GM12878 (cell line): ENCODE measurements around the gene NFKB2. TPM values are rescaled to one million over a fixed set of nuclear protein-coding genes. Genes with fewer than 3 reads are reported as not detected.

Experiments used
- ATAC-seq: fragments of 200-7000 bp; cut with Tn5 transposase; 3 replicates; pipeline ENCODE4 v1.9.1; 2020; ENCODE audit warnings: mild to moderate bottlenecking, moderate library complexity
- BruUV-seq: library from RNA; stranded (reverse); fragments of 400-500 nt; replicated peaks from 2 replicates; lab custom pipeline; 2021; lab: Mats Ljungman, UMichigan
- CTCF ChIA-PET: fragments of 300-600 bp; sonication (Branson Sonifier 250); formaldehyde crosslinking; extraction: SDS; loops from one replicate; lab custom pipeline; 2021; ENCODE audit warnings: inconsistent platforms; lab: Yijun Ruan, JAX
- POLR2A ChIA-PET: fragments of 350-600 bp; formaldehyde crosslinking; extraction: SDS; loops from one replicate; lab custom pipeline; 2021; ENCODE audit warnings: inconsistent platforms; lab: Charles Lee
- RAD21 ChIA-PET: fragments of 300-600 bp; sonication (Branson Sonifier 250); formaldehyde crosslinking; loops from one replicate; lab custom pipeline; 2023; ENCODE audit warnings: antibody characterized with exemption; ENCODE audit not compliant: unreplicated experiment; lab: Charles Lee
- SMC1A ChIA-PET: fragments of 300-600 bp; sonication (Branson Sonifier 250); formaldehyde crosslinking; loops from one replicate; lab custom pipeline; 2023; ENCODE audit not compliant: unreplicated experiment, uncharacterized antibody; lab: Charles Lee
- DNase-seq: peaks from one replicate; pipeline ENCODE4 v3.0.0-alpha.2; 2011; ENCODE audit warnings: low read depth, low spot score
- FAIRE-seq: peaks from 3 replicates; lab custom pipeline; 2011; peaks lifted over from hg19 to GRCh38; lab: Jason Lieb, UNC
- H2AFZ ChIP-seq: 2 replicates; pipeline ENCODE4 v1.6.0; 2011; ENCODE audit warnings: low read depth, low read length, control low read depth; ENCODE audit not compliant: control insufficient read depth
- H3K27ac ChIP-seq: 2 replicates; pipeline ENCODE4 v1.5.1; 2011; ENCODE audit warnings: control low read depth; ENCODE audit not compliant: control insufficient read depth, insufficient read depth
- H3K27me3 ChIP-seq, 2 experiments: replicated peaks in 1 of 2; 2 replicates each; pipeline versions ENCODE4 v1.6.0 to v1.6.1; 2011; ENCODE audit warnings: low read length in 1 of 2; ENCODE audit not compliant: control insufficient read depth in 2 of 2, insufficient read depth in 2 of 2
- H3K36me3 ChIP-seq, 2 experiments: 2 replicates each; pipeline ENCODE4 v1.5.1; 2011; ENCODE audit warnings: low read length in 1 of 2; ENCODE audit not compliant: control insufficient read depth in 2 of 2, insufficient read depth in 2 of 2
- H3K4me1 ChIP-seq: 2 replicates; pipeline ENCODE4 v1.6.1; 2011; ENCODE audit warnings: mild to moderate bottlenecking, low read length, moderate library complexity, mixed read lengths; ENCODE audit not compliant: control insufficient read depth, insufficient read depth
- H3K4me2 ChIP-seq: 2 replicates; pipeline ENCODE4 v1.6.0; 2011; ENCODE audit warnings: control low read depth; ENCODE audit not compliant: control insufficient read depth, insufficient read depth
- H3K4me3 ChIP-seq: fragments of 200-600 bp; sonication (generic); 2 replicates; pipeline ENCODE4 v1.5.1; 2016
- H3K79me2 ChIP-seq: 2 replicates; pipeline ENCODE4 v1.6.0; 2011; ENCODE audit warnings: low read length; ENCODE audit not compliant: control insufficient read depth, insufficient read depth
- H3K9ac ChIP-seq: 2 replicates; pipeline ENCODE4 v1.8.0; 2011; ENCODE audit warnings: low read length, control low read depth, mixed read lengths; ENCODE audit not compliant: control insufficient read depth, insufficient read depth
- H3K9me3 ChIP-seq: replicated peaks from 3 replicates; pipeline ENCODE4 v1.5.1; 2011; ENCODE audit warnings: mild to moderate bottlenecking, low read length; ENCODE audit not compliant: control insufficient read depth, insufficient read depth
- H4K20me1 ChIP-seq: 2 replicates; pipeline ENCODE4 v1.6.0; 2011; ENCODE audit not compliant: control insufficient read depth, insufficient read depth
- CHD1 ChIP-seq: IDR thresholded peaks from 2 replicates; pipeline ENCODE4 v1.6.1; 2012; ENCODE audit warnings: low read depth, low read length, improper control_type of control experiment
- CHD2 ChIP-seq: IDR thresholded peaks from 2 replicates; pipeline ENCODE4 v1.6.1; 2011; ENCODE audit warnings: low read depth, low read length, improper control_type of control experiment, borderline replicate concordance
- WGBS: methylation state at CpG from one replicate; pipeline ENCODE4 v1.1.6; 2016; ENCODE audit warnings: low lambda C conversion rate; ENCODE audit not compliant: insufficient replicate concordance, insufficient coverage; ENCODE audit errors: missing lambda C conversion rate; 5-methylcytosine and 5-hydroxymethylcytosine counted together
- in situ Hi-C: fragments of 300-500 bp; cut with MboI; formaldehyde crosslinking; loops from 9 replicates; pipeline ENCODE4 v1.14.3; 2018; ENCODE audit warnings: mixed read lengths
- intact Hi-C: fragments of 100-400 bp; cut with micrococcal nuclease; formaldehyde crosslinking; loops from one replicate; pipeline ENCODE4 v1.14.2; 2022; ENCODE audit not compliant: unreplicated experiment
- polyA plus RNA-seq, 11 experiments: library from polyadenylated mRNA; depleted of rRNA in 4 of 11; unstranded in 6 of 11; stranded (reverse) in 5 of 11; fragments of >200 nt; fragmentation: Nextera tagmentation in 4 of 11; fragmentation: Illumina TruSeq in 1 of 11; extraction: Ambion mirVana in 4 of 11; extraction: Trizol in 1 of 11; gene quantifications; 1 replicate in 1 of 11; 2 replicates in 10 of 11; pipeline versions ENCODE4 v1.2.1 to v1.2.3, GENCODE V29; 2011 to 2016; ENCODE audit warnings: inconsistent platforms in 2 of 11, missing spikeins in 2 of 11, low read depth in 1 of 11
- total RNA-seq, 4 experiments: library from RNA; depleted of rRNA in 3 of 4; stranded (reverse); fragments of >200 nt in 3 of 4; fragmentation: Illumina TruSeq in 1 of 4; extraction: Trizol in 1 of 4; gene quantifications; 2 replicates each; pipeline versions ENCODE4 v1.2.1 to v1.2.3, GENCODE V29; 2013 to 2021

NFKB2 gene
- total and polyA plus RNA-seq, 10 of the 15 experiments (the other 5 are each of a cell fraction or from before 2014, with no cell fraction given), result 0.56 to 144 (median 49.4) TPM

- RAD21 ChIA-PET, result interaction anchor here (0.7 to 5.8 kb wide), 9 partner anchors 11 to 229 kb away, joined by 3 to 33 read pairs (median 5); partner anchors contain the start of gene FBXL15
- no peak overlapping the region for H2AFZ ChIP-seq
- no peak for DNase-seq
- H3K9me3 ChIP-seq, result no peaks in the 10 kb centered on the region; the same call in 2 of the 3 replicates
- H4K20me1 ChIP-seq, result peaks cover 4% of the 10 kb centered on the region; the same call in 1 of the 2 replicates
- intact Hi-C loops (loop anchor here (2.0 to 10.0 kb wide), 2 partner anchors 168 to 246 kb away; partner anchors contain the start of gene TRIM8), in situ Hi-C loops (no loop called here)
- H3K27me3 ChIP-seq, result no peaks in the 10 kb centered on the region
- no peak for FAIRE-seq
- ATAC-seq, result no peak
- SMC1A ChIA-PET, result interaction anchor here (0.7 to 3.5 kb wide), 10 partner anchors 12 to 168 kb away, joined by 3 to 15 read pairs (median 4); partner anchors contain the start of gene FBXL15
- H3K4me3 ChIP-seq, result peak overlapping the region; percentile 67
- no peak overlapping the region; the same call in 1 of the 2 replicates for H3K27ac ChIP-seq
- peaks cover 20% of the 10 kb centered on the region for H3K4me1 ChIP-seq
- peaks cover 55% of the 10 kb centered on the region for H3K79me2 ChIP-seq
- H3K4me2 ChIP-seq, result peak overlapping the region; percentile 90
- TF ChIP-seq CHD2 (no peak), CHD1 (no peak)
- H3K36me3 ChIP-seq, result peaks cover 17 to 41% of the 10 kb centered on the region in 2 experiments
- POLR2A ChIA-PET, result interaction anchor here (0.6 to 6.1 kb wide), 9 partner anchors 14 to 282 kb away, joined by 3 to 42 read pairs (median 4); partner anchors contain the start of genes CUEDC2, FBXL15 and NOLC1
- no peak overlapping the region; the same call in 1 of the 2 replicates for H3K9ac ChIP-seq
- BruUV-seq, result no TSS peak
- CTCF ChIA-PET, result interaction anchor here (0.7 to 12.1 kb wide), 23 partner anchors 8 to 246 kb away, joined by 3 to 90 read pairs (median 4); partner anchors contain the start of genes C10orf95, CUEDC2, FBXL15 and NOLC1
- WGBS, result 49% methylated on average over 19 of the region's 21 CpGs
These were observed 2.9 kb downstream of the NFKB2 start for GRCh38 chr10:102398172-102399020.
